ENCODE measurements around the gene SRMS. TPM values are rescaled to one million over a fixed set of nuclear protein-coding genes. Genes with fewer than 3 reads are reported as not detected.
A peak's percentile ranks its signal among the peaks of the same experiment; 100 is the strongest.

The SRMS gene
- total RNA-seq, 2 experiments from 2014 or later = 0.42 TPM; not detected in 1

- H3K9me3 ChIP-seq (ENCODE audit: low read length) = no peaks in the 10 kb centered on the region
- TF ChIP-seq CTCF (conservative IDR thresholded peaks at IDR 0.05; ENCODE audit: low read length) (peak; percentile 92), EZH2phosphoT487 (IDR thresholded peaks at IDR 0.05; ENCODE audit: borderline replicate concordance, low read depth, low read length) (no peak)
- DNase-seq (ENCODE audit: low spot score) = peak; percentile 73
- intact Hi-C loops (cut with micrococcal nuclease; ENCODE audit: unreplicated experiment) = loop anchor here (1.0 to 2.0 kb wide), 2 partner anchors 25 to 82 kb away; partner anchors contain the start of gene PPDPF
- no peak overlapping the region for H3K4me2 ChIP-seq (ENCODE audit: low read length)
- H2AFZ ChIP-seq (ENCODE audit: low read length) = no peak overlapping the region
- H3K4me1 ChIP-seq (ENCODE audit: insufficient read depth, low read length, poor library complexity, severe bottlenecking) = no peaks in the 10 kb centered on the region
- no peaks in the 10 kb centered on the region for H3K9me2 ChIP-seq (ENCODE audit: insufficient read depth, low read length)
- no peaks in the 10 kb centered on the region for H4K20me1 ChIP-seq (ENCODE audit: insufficient read depth, low read length)
- H3K27ac ChIP-seq (ENCODE audit: low read depth, low read length, poor library complexity, severe bottlenecking) = no peak overlapping the region
- ChIA-PET POLR2A (interaction anchor here (0.6 kb wide), 1 partner anchor 24 kb away, joined by 4 read pairs; no protein-coding TSS in a partner anchor), CTCF (ENCODE audit: unreplicated experiment) (interaction anchor here (0.6 to 1.1 kb wide), 2 partner anchors 74 to 128 kb away, joined by 6 to 16 read pairs; no protein-coding TSS in a partner anchor)
- H3K36me3 ChIP-seq (ENCODE audit: insufficient read depth, low read length) = no peaks in the 10 kb centered on the region
- no TSS peak for BruUV-seq (replicated peaks)
- no peaks in the 10 kb centered on the region for H3K79me2 ChIP-seq (ENCODE audit: insufficient read depth, low read depth, low read length)
- no peak overlapping the region for H3K4me3 ChIP-seq (ENCODE audit: low read depth, low read length, poor library complexity, severe bottlenecking)
Measured at GRCh38 chr20:63495741-63496595, 51.6 kb downstream of the SRMS start.

GRCh38 chr20:63495167-63495720 is 52.3 kb downstream of the SRMS start:
- Histone ChIP-seq H3K4me1 (ENCODE audit: insufficient read depth, low read length, poor library complexity, severe bottlenecking) (no peaks in the 10 kb centered on the region), H3K4me2 (ENCODE audit: low read length) (no peak overlapping the region), H3K27ac (ENCODE audit: low read depth, low read length, poor library complexity, severe bottlenecking) (no peak overlapping the region), H3K36me3 (ENCODE audit: insufficient read depth, low read length) (no peaks in the 10 kb centered on the region), H3K9me3 (ENCODE audit: low read length) (no peaks in the 10 kb centered on the region), H4K20me1 (ENCODE audit: insufficient read depth, low read length) (no peaks in the 10 kb centered on the region), H2AFZ (ENCODE audit: low read length) (no peak overlapping the region), H3K9me2 (ENCODE audit: insufficient read depth, low read length) (no peaks in the 10 kb centered on the region), H3K4me3 (ENCODE audit: low read depth, low read length, poor library complexity, severe bottlenecking) (no peak overlapping the region), H3K79me2 (ENCODE audit: insufficient read depth, low read depth, low read length) (no peaks in the 10 kb centered on the region)
- CTCF ChIA-PET (ENCODE audit: unreplicated experiment) = no interaction called here
- POLR2A ChIA-PET = no interaction called here
- no TSS peak for BruUV-seq (replicated peaks)
- TF ChIP-seq EZH2phosphoT487 (IDR thresholded peaks at IDR 0.05; ENCODE audit: borderline replicate concordance, low read depth, low read length) (no peak), CTCF (conservative IDR thresholded peaks at IDR 0.05; ENCODE audit: low read length) (no peak)
- intact Hi-C loops (cut with micrococcal nuclease; ENCODE audit: unreplicated experiment) = no loop called here
- no peak for DNase-seq (ENCODE audit: low spot score)

Measured in OCI-LY7 (cell line).